NT2/D1 (cell line): ENCODE measurements around the gene XRCC3.

Experiments used
- DNase-seq: peaks from one replicate; pipeline ENCODE4 v3.0.0-alpha.2; 2011; ENCODE audit warnings: low read depth, low spot score
- H3K27me3 ChIP-seq: 2 replicates; pipeline ENCODE4 v1.6.0; 2011; ENCODE audit warnings: mild to moderate bottlenecking; ENCODE audit not compliant: insufficient read length, insufficient read depth
- H3K36me3 ChIP-seq: 2 replicates; pipeline ENCODE4 v1.6.1; 2011; ENCODE audit warnings: mild to moderate bottlenecking, low read length, mixed read lengths; ENCODE audit not compliant: insufficient read depth, insufficient read length
- H3K4me1 ChIP-seq: 2 replicates; pipeline ENCODE4 v1.5.1; 2011; ENCODE audit not compliant: insufficient read depth, insufficient read length
- H3K4me3 ChIP-seq: 2 replicates; pipeline ENCODE4 v1.5.1; 2011; ENCODE audit warnings: low read depth; ENCODE audit not compliant: insufficient read length
- H3K9ac ChIP-seq: 2 replicates; pipeline ENCODE4 v1.6.0; 2011; ENCODE audit warnings: low read depth; ENCODE audit not compliant: insufficient read length
- H3K9me3 ChIP-seq: 2 replicates; pipeline ENCODE4 v1.5.1; 2011; ENCODE audit warnings: mild to moderate bottlenecking, low read length; ENCODE audit not compliant: insufficient read depth
- SUZ12 ChIP-seq: IDR thresholded peaks from 2 replicates; pipeline ENCODE4 v1.6.1; 2011; ENCODE audit not compliant: insufficient read length, insufficient read depth; ENCODE audit errors: extremely low read depth
- YY1 ChIP-seq: IDR thresholded peaks from 2 replicates; pipeline ENCODE4 v1.6.1; 2011; ENCODE audit not compliant: insufficient read length, insufficient read depth
- ZNF274 ChIP-seq: IDR thresholded peaks from 2 replicates; pipeline ENCODE4 v1.6.1; 2011; ENCODE audit warnings: mild to moderate bottlenecking, low read depth, low read length

The XRCC3 gene

DNA sequence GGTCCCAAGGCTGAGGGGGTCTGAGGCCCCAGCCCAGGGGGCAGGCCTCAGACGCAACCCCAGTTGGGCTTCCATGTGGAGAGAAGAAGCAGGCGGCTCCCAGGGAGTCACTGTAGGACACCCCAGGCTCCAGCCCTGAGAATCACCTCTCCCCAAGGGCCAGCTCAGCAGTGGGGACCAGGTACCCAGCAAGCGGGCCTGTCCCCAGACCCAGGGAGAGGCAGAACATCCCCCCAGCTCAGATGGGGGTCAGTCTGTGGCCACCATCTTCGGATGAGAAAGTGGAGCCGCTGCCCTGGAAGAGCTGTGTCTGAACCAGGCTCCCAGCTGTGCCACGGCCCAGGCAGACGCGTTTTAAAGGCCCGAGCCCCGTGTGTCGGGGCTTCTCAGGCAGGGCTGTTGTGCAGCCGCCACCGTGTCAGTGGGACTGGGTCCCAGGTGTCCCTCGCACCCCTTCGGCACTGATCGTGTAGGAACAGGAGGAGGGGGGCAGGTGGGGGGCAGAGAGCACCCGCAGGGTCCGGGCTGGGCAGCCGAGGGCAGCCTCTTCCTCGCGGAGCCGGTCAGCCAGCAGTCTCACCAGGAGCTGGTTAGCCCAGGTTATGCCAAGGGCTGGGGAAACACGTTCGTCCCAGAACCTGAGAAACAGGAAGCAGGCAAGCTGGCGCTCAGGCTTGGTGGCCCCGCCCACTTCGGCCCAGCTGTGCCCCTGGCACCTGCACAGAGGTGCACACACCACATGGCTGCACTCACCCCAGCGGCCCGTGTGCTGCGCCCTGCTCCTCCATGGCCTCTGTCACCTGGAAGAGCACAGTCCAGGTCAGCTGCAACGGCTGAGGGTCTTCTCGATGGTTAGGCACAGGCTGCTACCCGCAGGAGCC lies 16.6 kb downstream of the XRCC3 start:
- TF ChIP-seq ZNF274 (no peak), SUZ12 (no peak), YY1 (no peak)
- Histone ChIP-seq H3K9ac (no peak overlapping the region), H3K9me3 (no peaks in the 10 kb centered on the region), H3K4me1 (peaks cover 3% of the 10 kb centered on the region), H3K4me3 (no peak overlapping the region), H3K27me3 (no peaks in the 10 kb centered on the region), H3K36me3 (peaks cover 81% of the 10 kb centered on the region)
- no peak for DNase-seq

GRCh38 chr14:103697603-103698379 lies 17.5 kb downstream of the XRCC3 start:
- Histone ChIP-seq H3K27me3 (no peaks in the 10 kb centered on the region), H3K9me3 (no peaks in the 10 kb centered on the region), H3K4me3 (no peak overlapping the region), H3K4me1 (peaks cover 3% of the 10 kb centered on the region), H3K9ac (no peak overlapping the region), H3K36me3 (peaks cover 81% of the 10 kb centered on the region)
- DNase-seq = no peak
- TF ChIP-seq YY1 (no peak), SUZ12 (no peak), ZNF274 (no peak)

- H3K36me3 ChIP-seq = peaks cover 80% of the 10 kb centered on the region
- TF ChIP-seq SUZ12 = no peak
- no peaks in the 10 kb centered on the region for H3K9me3 ChIP-seq
- DNase-seq = no peak
- no peak overlapping the region for H3K4me3 ChIP-seq
- H3K4me1 ChIP-seq = peaks cover 3% of the 10 kb centered on the region
- H3K9ac ChIP-seq = no peak overlapping the region
- no peaks in the 10 kb centered on the region for H3K27me3 ChIP-seq
Observed at GRCh38 chr14:103697206-103697602, 18.0 kb downstream of the XRCC3 start.

GRCh38 chr14:103696466-103697071 lies 18.7 kb downstream of the XRCC3 start:
- Histone ChIP-seq H3K27me3 (no peaks in the 10 kb centered on the region), H3K4me3 (no peak overlapping the region), H3K4me1 (peaks cover 3% of the 10 kb centered on the region), H3K36me3 (peaks cover 78% of the 10 kb centered on the region), H3K9me3 (no peaks in the 10 kb centered on the region), H3K9ac (no peak overlapping the region)
- no peak for TF ChIP-seq ZNF274
- TF ChIP-seq SUZ12 = no peak
- TF ChIP-seq YY1 = no peak
- no peak for DNase-seq

DNA sequence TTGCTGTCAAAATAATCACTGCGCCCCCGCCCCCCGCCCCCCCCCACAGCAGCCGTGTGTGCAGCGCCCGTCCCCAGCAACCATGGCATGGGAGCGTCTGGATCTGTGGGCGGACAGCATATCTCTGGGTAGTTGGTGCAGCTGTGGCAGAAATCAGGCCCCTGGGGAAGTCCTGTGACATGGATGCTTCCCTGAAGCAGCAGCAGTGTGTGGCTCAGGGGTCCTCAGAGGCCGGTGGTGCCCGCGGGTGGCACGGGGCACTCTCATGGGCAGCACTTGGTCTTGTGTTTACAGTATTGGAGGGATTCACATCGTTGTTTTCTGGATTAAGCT lies 19.2 kb downstream of the XRCC3 start:
- Histone ChIP-seq H3K4me3 (no peak overlapping the region), H3K9ac (no peak overlapping the region), H3K36me3 (peaks cover 76% of the 10 kb centered on the region), H3K27me3 (no peaks in the 10 kb centered on the region), H3K4me1 (peaks cover 3% of the 10 kb centered on the region), H3K9me3 (no peaks in the 10 kb centered on the region)
- no peak for TF ChIP-seq ZNF274
- no peak for TF ChIP-seq SUZ12
- TF ChIP-seq YY1 = no peak
- DNase-seq = no peak

DNA sequence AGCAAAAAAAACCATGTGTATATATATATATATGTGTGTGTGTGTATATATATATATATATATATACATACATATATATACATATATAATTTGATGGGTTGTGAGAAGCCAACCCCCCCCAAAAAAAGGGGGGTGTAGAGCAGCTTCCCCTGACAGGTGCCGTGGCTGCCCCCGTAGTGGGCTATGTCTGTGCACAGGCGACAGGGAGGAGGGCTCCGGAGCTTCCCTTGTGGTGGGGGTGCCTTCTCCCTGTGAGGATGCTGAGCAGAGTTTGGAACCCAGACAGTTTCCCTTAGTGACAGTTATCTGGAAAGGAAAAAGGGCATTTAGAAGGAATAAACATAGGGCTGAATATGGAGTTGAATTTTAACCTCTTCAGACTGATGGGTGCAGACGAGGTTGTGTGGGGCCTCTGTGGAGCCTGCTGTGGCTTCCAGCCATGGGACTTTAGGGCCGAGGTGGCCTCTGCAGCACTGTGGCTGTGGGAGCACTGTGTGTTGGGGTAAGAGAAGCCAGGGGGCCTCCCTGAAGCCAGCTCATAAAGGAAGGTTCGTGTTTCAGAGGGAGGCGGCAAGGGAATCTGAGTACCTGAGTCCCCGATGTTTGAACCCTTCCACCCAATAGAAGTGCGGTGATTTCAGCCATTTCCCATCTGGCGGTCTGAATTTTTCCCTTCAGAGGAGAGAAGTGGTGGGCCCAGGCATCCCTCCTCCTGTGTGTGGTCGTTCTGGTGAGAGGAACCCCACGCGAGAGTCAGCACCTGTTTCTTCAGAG lies 19.8 kb downstream of the XRCC3 start:
- Histone ChIP-seq H3K9ac (no peak overlapping the region), H3K4me3 (no peak overlapping the region), H3K36me3 (peaks cover 75% of the 10 kb centered on the region), H3K27me3 (no peaks in the 10 kb centered on the region), H3K4me1 (peaks cover 3% of the 10 kb centered on the region), H3K9me3 (no peaks in the 10 kb centered on the region)
- TF ChIP-seq YY1 = no peak
- no peak for TF ChIP-seq ZNF274
- TF ChIP-seq SUZ12 = no peak
- DNase-seq = no peak

- Histone ChIP-seq H3K27me3 (no peaks in the 10 kb centered on the region), H3K4me3 (no peak overlapping the region), H3K4me1 (peaks cover 3% of the 10 kb centered on the region), H3K9ac (no peak overlapping the region), H3K36me3 (peaks cover 72% of the 10 kb centered on the region), H3K9me3 (no peaks in the 10 kb centered on the region)
- TF ChIP-seq ZNF274 (no peak), SUZ12 (no peak), YY1 (no peak)
- DNase-seq = no peak
Observed at GRCh38 chr14:103694572-103695026, 20.7 kb downstream of the XRCC3 start.
